SK-N-SH treated with all-trans-retinoic acid at 6 μM for 48 hours (cell line): Measurements from ENCODE around the gene TKT.

Source experiments
- ATAC-seq: fragments of 200-7000 bp; cut with Tn5 transposase; 3 replicates; pipeline ENCODE4 v1.9.1; 2020; ENCODE audit warnings: mild to moderate bottlenecking, moderate library complexity
- ARNTL ChIP-seq: fragments of 450-650 bp; formaldehyde crosslinking; IDR thresholded peaks from 2 replicates; pipeline ENCODE4 v1.5.0; 2020; ENCODE audit warnings: low read depth, mild to moderate bottlenecking, moderate library complexity, borderline replicate concordance
- BACH2 ChIP-seq: fragments of 250-450 bp; sonication (Bioruptor Pico); IDR thresholded peaks from 2 replicates; pipeline ENCODE4 v1.9.0; 2021; ENCODE audit warnings: mild to moderate bottlenecking, borderline replicate concordance
- CREB5 ChIP-seq: fragments of 250-450 bp; sonication (Bioruptor Pico); IDR thresholded peaks from 2 replicates; pipeline ENCODE4 v1.5.1; 2020; ENCODE audit warnings: low read depth, mild to moderate bottlenecking, moderate library complexity
- CSDC2 ChIP-seq: fragments of 250-450 bp; sonication (Bioruptor Pico); IDR thresholded peaks from 2 replicates; pipeline ENCODE4 v1.5.0; 2020; ENCODE audit warnings: mild to moderate bottlenecking, moderate library complexity
- CSRNP3 ChIP-seq: fragments of 250-450 bp; sonication (Bioruptor Pico); IDR thresholded peaks from 2 replicates; pipeline ENCODE4 v1.5.1; 2021; ENCODE audit warnings: mild to moderate bottlenecking, moderate library complexity
- ESRRG ChIP-seq: fragments of 250-450 bp; sonication (Bioruptor Pico); IDR thresholded peaks from 2 replicates; pipeline ENCODE4 v1.6.1; 2021; ENCODE audit warnings: mild to moderate bottlenecking
- OSR1 ChIP-seq: fragments of 250-450 bp; sonication (Bioruptor Pico); IDR thresholded peaks from 2 replicates; pipeline ENCODE4 v1.8.0; 2022; ENCODE audit warnings: moderate library complexity, mild to moderate bottlenecking, inconsistent platforms
- PATZ1 ChIP-seq: fragments of 250-450 bp; sonication (Bioruptor Pico); IDR thresholded peaks from 2 replicates; pipeline ENCODE4 v1.8.0; 2020; ENCODE audit warnings: mild to moderate bottlenecking, moderate library complexity, borderline replicate concordance
- POU6F1 ChIP-seq: fragments of 250-450 bp; sonication (Bioruptor Pico); IDR thresholded peaks from 2 replicates; pipeline ENCODE4 v1.8.0; 2021; ENCODE audit warnings: low read depth, mild to moderate bottlenecking, moderate library complexity, borderline replicate concordance
- PPARA ChIP-seq: fragments of 250-450 bp; sonication (Bioruptor Pico); IDR thresholded peaks from 2 replicates; pipeline ENCODE4 v1.5.0; 2020; ENCODE audit warnings: mild to moderate bottlenecking, borderline replicate concordance
- RARB ChIP-seq: fragments of 250-450 bp; sonication (Bioruptor Pico); IDR thresholded peaks from 2 replicates; pipeline ENCODE4 v1.8.0; 2021; ENCODE audit warnings: mild to moderate bottlenecking, moderate library complexity
- SNAI2 ChIP-seq: fragments of 250-450 bp; sonication (Bioruptor Pico); IDR thresholded peaks from 2 replicates; pipeline ENCODE4 v1.5.0; 2020; ENCODE audit warnings: mild to moderate bottlenecking, moderate library complexity
- TOX ChIP-seq: fragments of 250-450 bp; sonication (Bioruptor Pico); IDR thresholded peaks from 2 replicates; pipeline ENCODE4 v1.8.0; 2021; ENCODE audit warnings: mild to moderate bottlenecking, moderate library complexity, borderline replicate concordance
- TSHZ2 ChIP-seq: fragments of 250-450 bp; sonication (Bioruptor Pico); IDR thresholded peaks from 2 replicates; pipeline ENCODE4 v1.5.0; 2020; ENCODE audit warnings: mild to moderate bottlenecking, moderate library complexity
- ZC3H10 ChIP-seq: fragments of 250-450 bp; sonication (Bioruptor Pico); IDR thresholded peaks from 2 replicates; pipeline ENCODE4 v1.5.1; 2021; ENCODE audit warnings: mild to moderate bottlenecking, moderate library complexity
- ZFP3 ChIP-seq: fragments of 250-450 bp; sonication (Bioruptor Pico); IDR thresholded peaks from 2 replicates; pipeline ENCODE4 v1.5.0; 2020; ENCODE audit warnings: mild to moderate bottlenecking, moderate library complexity
- ZFP30 ChIP-seq: fragments of 450-650 bp; formaldehyde crosslinking; IDR thresholded peaks from 2 replicates; pipeline ENCODE4 v1.5.0; 2022; ENCODE audit warnings: mild to moderate bottlenecking, moderate library complexity
- ZNF565 ChIP-seq: fragments of 450-650 bp; formaldehyde crosslinking; conservative IDR thresholded peaks from 2 replicates; pipeline ENCODE4 v1.5.0; 2020; ENCODE audit warnings: low read depth, mild to moderate bottlenecking, moderate library complexity
- ZNF70 ChIP-seq: fragments of 450-650 bp; formaldehyde crosslinking; IDR thresholded peaks from 2 replicates; pipeline ENCODE4 v1.5.0; 2020; ENCODE audit warnings: mild to moderate bottlenecking, moderate library complexity
- ZNF8 ChIP-seq: fragments of 450-650 bp; formaldehyde crosslinking; IDR thresholded peaks from 2 replicates; pipeline ENCODE4 v1.5.0; 2020; ENCODE audit warnings: mild to moderate bottlenecking, moderate library complexity

Gene TKT

GRCh38 chr3:53242155-53242554 lies 13.7 kb downstream of the TKT start:
- no peak for TF ChIP-seq ZFP3 (CRISPR knock-in tag)
- no peak for TF ChIP-seq BACH2 (CRISPR knock-in tag)
- no peak for TF ChIP-seq ZNF565 (CRISPR knock-in tag)
- no peak for TF ChIP-seq POU6F1 (CRISPR knock-in tag)
- no peak for TF ChIP-seq ARNTL
- no peak for TF ChIP-seq RARB
- TF ChIP-seq ZFP30 (CRISPR knock-in tag) = no peak
- no peak for TF ChIP-seq TSHZ2 (CRISPR knock-in tag)
- TF ChIP-seq ESRRG (CRISPR knock-in tag) = no peak
- TF ChIP-seq CSRNP3 (CRISPR knock-in tag) = no peak
- TF ChIP-seq PATZ1 (CRISPR knock-in tag) = no peak
- TF ChIP-seq OSR1 = no peak
- no peak for TF ChIP-seq TOX (CRISPR knock-in tag)
- no peak for TF ChIP-seq ZC3H10 (CRISPR knock-in tag)
- TF ChIP-seq CREB5 (CRISPR knock-in tag) = no peak
- no peak for TF ChIP-seq PPARA
- no peak for TF ChIP-seq ZNF70 (CRISPR knock-in tag)
- ATAC-seq = no peak

GRCh38 chr3:53240989-53241972 lies 14.5 kb downstream of the TKT start:
- ATAC-seq = no peak
- TF ChIP-seq POU6F1 (CRISPR knock-in tag) (no peak), SNAI2 (CRISPR knock-in tag) (no peak), CSDC2 (CRISPR knock-in tag) (no peak), PPARA (no peak), ZFP30 (CRISPR knock-in tag) (no peak), TOX (CRISPR knock-in tag) (no peak), CREB5 (CRISPR knock-in tag) (no peak), ZNF8 (no peak), RARB (no peak), ESRRG (CRISPR knock-in tag) (no peak), TSHZ2 (CRISPR knock-in tag) (no peak), ZNF70 (CRISPR knock-in tag) (no peak), CSRNP3 (CRISPR knock-in tag) (no peak)
